HepG2 (cell line): ENCODE results near the gene C14orf93. TPM values are rescaled to one million over a fixed set of nuclear protein-coding genes. Genes with fewer than 3 reads are reported as not detected.

ENCODE experiments used
- FOXA1 ChIP-seq, 2 experiments: fragments of 450-650 bp in 1 of 2; sonication (generic) in 1 of 2; formaldehyde crosslinking in 1 of 2; IDR thresholded peaks; 2 replicates each; pipeline versions ENCODE4 v1.4.0 to v1.6.1; 2016 to 2020; ENCODE audit warnings: missing genetic modification reagents in 1 of 2
- HES4 ChIP-seq: sonication (generic); formaldehyde crosslinking; IDR thresholded peaks from 2 replicates; pipeline ENCODE4 v1.9.0; 2021; ENCODE audit warnings: mild to moderate bottlenecking, missing genetic modification reagents, borderline replicate concordance
- MIER2 ChIP-seq: IDR thresholded peaks from 2 replicates; pipeline ENCODE4 v1.6.1; 2016; ENCODE audit warnings: missing biosample characterization, missing genetic modification reagents
- MXI1 ChIP-seq: IDR thresholded peaks from 3 replicates; pipeline ENCODE4 v1.6.1; 2012; ENCODE audit warnings: low read depth, low read length, inconsistent platforms, borderline replicate concordance
- NFKBIZ ChIP-seq: IDR thresholded peaks from 2 replicates; pipeline ENCODE4 v1.6.1; 2018; ENCODE audit warnings: missing genetic modification reagents, missing compliant biosample characterization
- RBM39 ChIP-seq: fragments of 200-400 bp; formaldehyde crosslinking; IDR thresholded peaks from one replicate; pipeline ENCODE4 v1.6.1; 2018; ENCODE audit warnings: antibody characterized with exemption, mild to moderate bottlenecking, low read depth, low read length; ENCODE audit not compliant: poor library complexity, severe bottlenecking
- SATB2 ChIP-seq: sonication (generic); formaldehyde crosslinking; IDR thresholded peaks from 2 replicates; pipeline ENCODE4 v1.5.0; 2020; ENCODE audit warnings: missing genetic modification reagents
- SMAD3 ChIP-seq: sonication (generic); formaldehyde crosslinking; IDR thresholded peaks from 2 replicates; pipeline ENCODE4 v1.4.0; 2020; ENCODE audit warnings: missing genetic modification reagents
- SMC3 ChIP-seq: IDR thresholded peaks from 2 replicates; pipeline ENCODE4 v1.6.1; 2011; ENCODE audit warnings: low read length, improper control_type of control experiment
- SMYD3 ChIP-seq: sonication (generic); formaldehyde crosslinking; IDR thresholded peaks from 2 replicates; pipeline ENCODE4 v1.8.1; 2023; ENCODE audit warnings: mild to moderate bottlenecking, missing genetic modification reagents
- SP5 ChIP-seq: IDR thresholded peaks from 2 replicates; pipeline ENCODE4 v1.6.1; 2016; ENCODE audit warnings: low read depth, borderline replicate concordance
- SUZ12 ChIP-seq: fragments of 150-350 bp; IDR thresholded peaks from 2 replicates; pipeline ENCODE4 v1.6.1; 2014; ENCODE audit warnings: low read depth, low read length
- TSC22D2 ChIP-seq: sonication (generic); formaldehyde crosslinking; IDR thresholded peaks from 2 replicates; pipeline ENCODE4 v1.5.1; 2020; ENCODE audit warnings: missing genetic modification reagents, mild to moderate bottlenecking, borderline replicate concordance
- ZBTB7B ChIP-seq: sonication (generic); formaldehyde crosslinking; IDR thresholded peaks from 2 replicates; pipeline ENCODE4 v1.4.0; 2020; ENCODE audit warnings: missing genetic modification reagents
- ZNF317 ChIP-seq: sonication (generic); formaldehyde crosslinking; IDR thresholded peaks from 2 replicates; pipeline ENCODE4 v1.5.0; 2020; ENCODE audit warnings: mild to moderate bottlenecking, missing genetic modification reagents
- ZNF451 ChIP-seq: sonication (generic); formaldehyde crosslinking; IDR thresholded peaks from 2 replicates; pipeline ENCODE4 v1.5.0; 2020; ENCODE audit warnings: mild to moderate bottlenecking, missing genetic modification reagents
- ZNF670 ChIP-seq: sonication (generic); formaldehyde crosslinking; IDR thresholded peaks from 2 replicates; pipeline ENCODE4 v1.8.0; 2022; ENCODE audit warnings: mild to moderate bottlenecking, missing genetic modification reagents, borderline replicate concordance
- ZNF782 ChIP-seq: sonication (generic); formaldehyde crosslinking; IDR thresholded peaks from 2 replicates; pipeline ENCODE4 v1.4.0; 2020; ENCODE audit warnings: missing genetic modification reagents, mild to moderate bottlenecking, borderline replicate concordance
- polyA plus RNA-seq, 8 experiments: library from polyadenylated mRNA; depleted of rRNA in 3 of 8; stranded (reverse) in 7 of 8; unstranded in 1 of 8; fragments of >200 nt; fragmentation: Illumina TruSeq in 4 of 8; extraction: Trizol in 4 of 8; gene quantifications; 2 replicates each; pipeline versions ENCODE4 v1.2.1 to v1.2.3, GENCODE V29; 2011 to 2016; ENCODE audit warnings: low read depth in 4 of 8, missing spikeins in 1 of 8, mixed read lengths in 1 of 8; ENCODE audit not compliant: insufficient read depth in 1 of 8
- total RNA-seq, 5 experiments: library from RNA; depleted of rRNA; stranded (reverse); fragments of >200 nt; fragmentation: Illumina TruSeq; extraction: Trizol; gene quantifications; 2 replicates each; pipeline ENCODE4 v1.2.3, GENCODE V29; 2016; ENCODE audit warnings: low read depth in 1 of 5
- TF ChIP-seq, protein P1 (sequence below): sonication (generic); formaldehyde crosslinking; conservative IDR thresholded peaks from 2 replicates; pipeline ENCODE4 v1.4.0; 2020; ENCODE audit warnings: missing genetic modification reagents
- TF ChIP-seq, protein P2 (sequence below): sonication (generic); formaldehyde crosslinking; IDR thresholded peaks from 2 replicates; pipeline ENCODE4 v1.4.0; 2020; ENCODE audit warnings: missing genetic modification reagents
- TF ChIP-seq, protein P3 (sequence below): sonication (generic); formaldehyde crosslinking; conservative IDR thresholded peaks from 2 replicates; pipeline ENCODE4 v1.4.0; 2020; ENCODE audit warnings: missing genetic modification reagents
- TF ChIP-seq, protein P4 (sequence below): fragments of 450-650 bp; IDR thresholded peaks from 2 replicates; pipeline ENCODE4 v1.6.1; 2017

C14orf93 gene
- total and polyA plus RNA-seq, 2 of the 13 experiments (the other 11 are each of a cell fraction or from before 2014, with no cell fraction given) = 11.4 to 22.5 TPM

DNA sequence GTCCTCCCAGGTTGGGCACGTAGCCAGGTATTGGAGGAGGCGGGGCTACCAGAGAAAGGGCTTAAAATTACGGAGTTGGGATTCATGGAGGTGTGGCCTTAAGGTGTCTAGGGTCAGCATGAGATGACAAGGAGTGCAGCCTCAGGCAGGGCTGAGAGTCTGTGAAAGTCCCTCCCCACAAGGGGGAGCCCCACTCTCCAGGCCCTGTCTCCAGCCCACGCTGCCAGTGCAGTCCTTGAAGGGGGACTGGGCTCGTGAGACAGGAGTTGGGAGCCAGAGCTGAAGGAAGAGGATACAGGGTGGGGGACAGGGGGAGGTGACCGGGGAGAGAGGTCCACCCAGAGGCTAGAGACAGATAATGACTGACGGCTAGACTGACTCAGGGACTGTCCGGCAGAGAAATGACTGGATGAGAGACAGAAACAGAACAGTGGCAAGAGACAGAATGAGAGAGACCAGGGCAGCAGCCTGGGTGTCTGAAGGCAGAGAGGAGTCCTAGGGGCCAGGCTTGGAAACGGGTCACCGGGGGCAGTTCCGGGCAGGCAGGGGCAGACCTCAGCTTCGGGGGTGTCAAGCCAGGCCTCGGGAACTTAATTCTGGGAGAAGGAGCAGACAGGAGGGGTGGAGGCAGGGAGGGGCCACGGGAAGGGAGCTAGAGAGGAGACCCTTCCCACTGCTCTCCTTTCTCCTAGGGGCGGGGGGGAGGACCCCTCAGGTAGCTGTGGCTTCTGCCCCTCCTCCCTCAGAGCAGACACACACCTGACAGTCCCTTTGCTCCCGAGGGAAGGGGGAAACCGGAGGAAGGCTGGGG lies 46.4 kb upstream of the C14orf93 start (continued):
- peak; percentile 59 for TF ChIP-seq SMC3
- TF ChIP-seq, protein P1, sequence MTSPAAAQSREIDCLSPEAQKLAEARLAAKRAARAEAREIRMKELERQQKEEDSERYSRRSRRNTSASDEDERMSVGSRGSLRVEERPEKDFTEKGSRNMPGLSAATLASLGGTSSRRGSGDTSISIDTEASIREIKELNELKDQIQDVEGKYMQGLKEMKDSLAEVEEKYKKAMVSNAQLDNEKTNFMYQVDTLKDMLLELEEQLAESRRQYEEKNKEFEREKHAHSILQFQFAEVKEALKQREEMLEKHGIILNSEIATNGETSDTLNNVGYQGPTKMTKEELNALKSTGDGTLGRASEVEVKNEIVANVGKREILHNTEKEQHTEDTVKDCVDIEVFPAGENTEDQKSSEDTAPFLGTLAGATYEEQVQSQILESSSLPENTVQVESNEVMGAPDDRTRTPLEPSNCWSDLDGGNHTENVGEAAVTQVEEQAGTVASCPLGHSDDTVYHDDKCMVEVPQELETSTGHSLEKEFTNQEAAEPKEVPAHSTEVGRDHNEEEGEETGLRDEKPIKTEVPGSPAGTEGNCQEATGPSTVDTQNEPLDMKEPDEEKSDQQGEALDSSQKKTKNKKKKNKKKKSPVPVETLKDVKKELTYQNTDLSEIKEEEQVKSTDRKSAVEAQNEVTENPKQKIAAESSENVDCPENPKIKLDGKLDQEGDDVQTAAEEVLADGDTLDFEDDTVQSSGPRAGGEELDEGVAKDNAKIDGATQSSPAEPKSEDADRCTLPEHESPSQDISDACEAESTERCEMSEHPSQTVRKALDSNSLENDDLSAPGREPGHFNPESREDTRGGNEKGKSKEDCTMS (CRISPR knock-in tag) = peak; percentile 89; the same call in 1 of the 2 replicates
- TF ChIP-seq ZNF317 = no peak
- peak; percentile 74; the same call in 1 of the 2 replicates for TF ChIP-seq ZBTB7B (CRISPR knock-in tag)
- TF ChIP-seq RBM39 = peak; percentile 60
- TF ChIP-seq HES4 (CRISPR knock-in tag) = peak; percentile 83; the same call in 1 of the 2 replicates
- TF ChIP-seq ZNF670 = no peak; the same call in 1 of the 2 replicates
- no peak; the same call in 1 of the 2 replicates for TF ChIP-seq ZNF782 (CRISPR knock-in tag)
- peak; percentile 72 for TF ChIP-seq MIER2
- TF ChIP-seq, protein P2, sequence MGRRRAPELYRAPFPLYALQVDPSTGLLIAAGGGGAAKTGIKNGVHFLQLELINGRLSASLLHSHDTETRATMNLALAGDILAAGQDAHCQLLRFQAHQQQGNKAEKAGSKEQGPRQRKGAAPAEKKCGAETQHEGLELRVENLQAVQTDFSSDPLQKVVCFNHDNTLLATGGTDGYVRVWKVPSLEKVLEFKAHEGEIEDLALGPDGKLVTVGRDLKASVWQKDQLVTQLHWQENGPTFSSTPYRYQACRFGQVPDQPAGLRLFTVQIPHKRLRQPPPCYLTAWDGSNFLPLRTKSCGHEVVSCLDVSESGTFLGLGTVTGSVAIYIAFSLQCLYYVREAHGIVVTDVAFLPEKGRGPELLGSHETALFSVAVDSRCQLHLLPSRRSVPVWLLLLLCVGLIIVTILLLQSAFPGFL (CRISPR knock-in tag) = no peak
- TF ChIP-seq, protein P3, sequence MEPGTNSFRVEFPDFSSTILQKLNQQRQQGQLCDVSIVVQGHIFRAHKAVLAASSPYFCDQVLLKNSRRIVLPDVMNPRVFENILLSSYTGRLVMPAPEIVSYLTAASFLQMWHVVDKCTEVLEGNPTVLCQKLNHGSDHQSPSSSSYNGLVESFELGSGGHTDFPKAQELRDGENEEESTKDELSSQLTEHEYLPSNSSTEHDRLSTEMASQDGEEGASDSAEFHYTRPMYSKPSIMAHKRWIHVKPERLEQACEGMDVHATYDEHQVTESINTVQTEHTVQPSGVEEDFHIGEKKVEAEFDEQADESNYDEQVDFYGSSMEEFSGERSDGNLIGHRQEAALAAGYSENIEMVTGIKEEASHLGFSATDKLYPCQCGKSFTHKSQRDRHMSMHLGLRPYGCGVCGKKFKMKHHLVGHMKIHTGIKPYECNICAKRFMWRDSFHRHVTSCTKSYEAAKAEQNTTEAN (CRISPR knock-in tag) = no peak
- TF ChIP-seq SATB2 = no peak
- no peak for TF ChIP-seq ZNF451 (CRISPR knock-in tag)
- TF ChIP-seq SP5 = 0 out of 2 replicates have a peak, but pooled peaks have one; percentile 26
- peak; percentile 87; the same call in 1 of the 2 replicates for TF ChIP-seq TSC22D2 (CRISPR knock-in tag)
- 0 out of 3 replicates have a peak, but pooled peaks have one; percentile 3 for TF ChIP-seq MXI1
- TF ChIP-seq, protein P4, sequence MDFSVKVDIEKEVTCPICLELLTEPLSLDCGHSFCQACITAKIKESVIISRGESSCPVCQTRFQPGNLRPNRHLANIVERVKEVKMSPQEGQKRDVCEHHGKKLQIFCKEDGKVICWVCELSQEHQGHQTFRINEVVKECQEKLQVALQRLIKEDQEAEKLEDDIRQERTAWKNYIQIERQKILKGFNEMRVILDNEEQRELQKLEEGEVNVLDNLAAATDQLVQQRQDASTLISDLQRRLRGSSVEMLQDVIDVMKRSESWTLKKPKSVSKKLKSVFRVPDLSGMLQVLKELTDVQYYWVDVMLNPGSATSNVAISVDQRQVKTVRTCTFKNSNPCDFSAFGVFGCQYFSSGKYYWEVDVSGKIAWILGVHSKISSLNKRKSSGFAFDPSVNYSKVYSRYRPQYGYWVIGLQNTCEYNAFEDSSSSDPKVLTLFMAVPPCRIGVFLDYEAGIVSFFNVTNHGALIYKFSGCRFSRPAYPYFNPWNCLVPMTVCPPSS = no peak
- peak; percentile 79; the same call in 1 of the 2 replicates for TF ChIP-seq SMAD3 (CRISPR knock-in tag)
- no peak for TF ChIP-seq SUZ12
- TF ChIP-seq NFKBIZ = peak; percentile 30; the same call in 1 of the 2 replicates
- TF ChIP-seq FOXA1 (IDR thresholded peaks at IDR 0.05) = no peak
- TF ChIP-seq FOXA1 (CRISPR knock-in tag; IDR thresholded peaks at IDR 0.05) = 0 out of 2 replicates have a peak, but pooled peaks have one; percentile 15
- TF ChIP-seq SMYD3 = no peak
